ENCODE measurements around the gene PERM1. TPM values are rescaled to one million over a fixed set of nuclear protein-coding genes. Genes with fewer than 3 reads are reported as not detected.

Gene PERM1
- total RNA-seq, 2 experiments from 2014 or later: not detected

GRCh38 chr1:935751-936231 lies 46.1 kb downstream of the PERM1 start:
- DNase-seq (no peak), ATAC-seq (no peak)
- H3K27ac Mint-ChIP-seq: no peak overlapping the region

GRCh38 chr1:934991-935750 lies 46.7 kb downstream of the PERM1 start:
- Mint-ChIP-seq H3K4me3 (no peak overlapping the region), H3K4me1 (ENCODE audit: low read depth) (no peaks in the 10 kb centered on the region), H3K27me3 (peaks cover 23% of the 10 kb centered on the region), H3K9me3 (no peaks in the 10 kb centered on the region), H3K36me3 (ENCODE audit: low read depth) (no peaks in the 10 kb centered on the region), H3K27ac (no peak overlapping the region)
- CTCF ChIA-PET: no interaction called here
- intact Hi-C loops (cut with micrococcal nuclease): no loop called here
- DNase-seq (no peak), ATAC-seq (no peak)
- TF ChIP-seq, protein P1, sequence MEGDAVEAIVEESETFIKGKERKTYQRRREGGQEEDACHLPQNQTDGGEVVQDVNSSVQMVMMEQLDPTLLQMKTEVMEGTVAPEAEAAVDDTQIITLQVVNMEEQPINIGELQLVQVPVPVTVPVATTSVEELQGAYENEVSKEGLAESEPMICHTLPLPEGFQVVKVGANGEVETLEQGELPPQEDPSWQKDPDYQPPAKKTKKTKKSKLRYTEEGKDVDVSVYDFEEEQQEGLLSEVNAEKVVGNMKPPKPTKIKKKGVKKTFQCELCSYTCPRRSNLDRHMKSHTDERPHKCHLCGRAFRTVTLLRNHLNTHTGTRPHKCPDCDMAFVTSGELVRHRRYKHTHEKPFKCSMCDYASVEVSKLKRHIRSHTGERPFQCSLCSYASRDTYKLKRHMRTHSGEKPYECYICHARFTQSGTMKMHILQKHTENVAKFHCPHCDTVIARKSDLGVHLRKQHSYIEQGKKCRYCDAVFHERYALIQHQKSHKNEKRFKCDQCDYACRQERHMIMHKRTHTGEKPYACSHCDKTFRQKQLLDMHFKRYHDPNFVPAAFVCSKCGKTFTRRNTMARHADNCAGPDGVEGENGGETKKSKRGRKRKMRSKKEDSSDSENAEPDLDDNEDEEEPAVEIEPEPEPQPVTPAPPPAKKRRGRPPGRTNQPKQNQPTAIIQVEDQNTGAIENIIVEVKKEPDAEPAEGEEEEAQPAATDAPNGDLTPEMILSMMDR (IDR thresholded peaks at IDR 0.05): no peak
- POLR2A ChIA-PET: no interaction called here

More at GRCh38 chr1:935751-936231, 46.1 kb downstream of the PERM1 start:
- no peaks in the 10 kb centered on the region for H3K36me3 Mint-ChIP-seq (ENCODE audit: low read depth)
- ChIA-PET POLR2A (no interaction called here), CTCF (no interaction called here)
- TF ChIP-seq, protein P1 (IDR thresholded peaks at IDR 0.05): no peak
- intact Hi-C loops (cut with micrococcal nuclease): no loop called here
- H3K9me3 Mint-ChIP-seq: no peaks in the 10 kb centered on the region
- no peak overlapping the region for H3K4me3 Mint-ChIP-seq
- no peaks in the 10 kb centered on the region for H3K4me1 Mint-ChIP-seq (ENCODE audit: low read depth)
- peaks cover 26% of the 10 kb centered on the region for H3K27me3 Mint-ChIP-seq

GRCh38 chr1:933603-933940 lies 48.3 kb downstream of the PERM1 start:
- Mint-ChIP-seq H3K36me3 (ENCODE audit: low read depth) (no peaks in the 10 kb centered on the region), H3K4me1 (ENCODE audit: low read depth) (no peaks in the 10 kb centered on the region), H3K4me3 (no peak overlapping the region), H3K9me3 (no peaks in the 10 kb centered on the region), H3K27ac (no peak overlapping the region), H3K27me3 (peaks cover 17% of the 10 kb centered on the region)
- TF ChIP-seq, protein P1 (IDR thresholded peaks at IDR 0.05): no peak
- DNase-seq: no peak
- CTCF ChIA-PET: no interaction called here
- no peak for ATAC-seq
- POLR2A ChIA-PET: no interaction called here
- intact Hi-C loops (cut with micrococcal nuclease): no loop called here

GRCh38 chr1:932776-933602 lies 48.9 kb downstream of the PERM1 start:
- POLR2A ChIA-PET: no interaction called here
- no peaks in the 10 kb centered on the region for H3K4me1 Mint-ChIP-seq (ENCODE audit: low read depth)
- H3K27ac Mint-ChIP-seq: no peak overlapping the region
- no peaks in the 10 kb centered on the region for H3K36me3 Mint-ChIP-seq (ENCODE audit: low read depth)
- TF ChIP-seq, protein P1 (IDR thresholded peaks at IDR 0.05): no peak
- DNase-seq: no peak
- H3K4me3 Mint-ChIP-seq: no peak overlapping the region
- no peaks in the 10 kb centered on the region for H3K9me3 Mint-ChIP-seq
- CTCF ChIA-PET: no interaction called here
- peaks cover 11% of the 10 kb centered on the region for H3K27me3 Mint-ChIP-seq
- intact Hi-C loops (cut with micrococcal nuclease): no loop called here
- ATAC-seq: no peak

DNA sequence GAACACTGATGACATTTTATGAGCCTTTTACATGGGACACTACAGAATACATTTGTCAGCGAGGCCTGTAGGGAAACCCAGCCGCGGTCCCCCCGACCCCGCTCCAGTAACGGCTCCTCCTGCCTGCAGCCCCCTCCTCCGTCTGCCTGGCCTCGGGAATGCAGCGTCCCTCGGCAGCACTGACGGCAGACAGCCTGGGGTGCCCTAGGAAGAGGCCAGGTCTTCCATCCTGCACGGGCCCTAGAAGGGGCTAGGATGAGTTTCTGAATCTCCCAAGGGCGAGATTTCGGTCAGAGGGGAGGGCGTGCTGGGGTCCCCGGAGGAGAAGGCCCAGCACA lies 49.8 kb downstream of the PERM1 start:
- Mint-ChIP-seq H3K27me3 (peaks cover 14% of the 10 kb centered on the region), H3K4me3 (no peak overlapping the region), H3K4me1 (ENCODE audit: low read depth) (no peaks in the 10 kb centered on the region), H3K27ac (no peak overlapping the region), H3K9me3 (no peaks in the 10 kb centered on the region), H3K36me3 (ENCODE audit: low read depth) (no peaks in the 10 kb centered on the region)
- ATAC-seq (no peak), DNase-seq (no peak)
- CTCF ChIA-PET: interaction anchor here (1.7 kb wide), 1 partner anchor 28 kb away, joined by 6 read pairs; no protein-coding TSS in a partner anchor
- intact Hi-C loops (cut with micrococcal nuclease): no loop called here
- POLR2A ChIA-PET: no interaction called here
- TF ChIP-seq, protein P1 (IDR thresholded peaks at IDR 0.05): no peak
